ENCODE results near the gene WDR19.
A peak's percentile ranks its signal among the peaks of the same experiment; 100 is the strongest.
"Not testable (repeated sequence)": the region's sequence is repeated elsewhere in the genome, so short reads cannot be mapped to it uniquely, and the experiment has no call there.

Gene WDR19

GRCh38 chr4:39181905-39182638, at the start of gene WDR19:
Gene WDR19, plus strand, starts transcription at chr4:39182529. Its CDS starts 29 bp downstream, at chr4:39182558.
- no peak for TF ChIP-seq ZNF274 (IDR thresholded peaks at IDR 0.05; ENCODE audit: low read depth, low read length)
- H3K4me3 ChIP-seq (ENCODE audit: low read length): peak within 1 kb of the TSS; percentile 87

- TF ChIP-seq ZNF274 (IDR thresholded peaks at IDR 0.05; ENCODE audit: low read depth, low read length): no peak
- no peak overlapping the region for H3K4me3 ChIP-seq (ENCODE audit: low read length)
These were observed 48.7 kb upstream of the WDR19 start for GRCh38 chr4:39133623-39134022.

- TF ChIP-seq ZNF274 (IDR thresholded peaks at IDR 0.05; ENCODE audit: low read depth, low read length): no peak
- no peak overlapping the region; the same call in 1 of the 2 replicates for H3K4me3 ChIP-seq (ENCODE audit: low read length)
These were observed 47.5 kb upstream of the WDR19 start for GRCh38 chr4:39134683-39135306.

GRCh38 chr4:39138227-39138626, 44.1 kb upstream of the WDR19 start:
- not testable (repeated sequence) for H3K4me3 ChIP-seq (ENCODE audit: low read length)

- no peak overlapping the region for H3K4me3 ChIP-seq (ENCODE audit: low read length)
- TF ChIP-seq ZNF274 (IDR thresholded peaks at IDR 0.05; ENCODE audit: low read depth, low read length): no peak
These were observed 36.1 kb upstream of the WDR19 start for GRCh38 chr4:39146211-39146610.

GRCh38 chr4:39154009-39154408, 28.3 kb upstream of the WDR19 start:
- no peak for TF ChIP-seq ZNF274 (IDR thresholded peaks at IDR 0.05; ENCODE audit: low read depth, low read length)
- no peak overlapping the region for H3K4me3 ChIP-seq (ENCODE audit: low read length)

- H3K4me3 ChIP-seq (ENCODE audit: low read length): no peak overlapping the region
- no peak for TF ChIP-seq ZNF274 (IDR thresholded peaks at IDR 0.05; ENCODE audit: low read depth, low read length)
These were observed 24.8 kb upstream of the WDR19 start for GRCh38 chr4:39157520-39157919.

GRCh38 chr4:39166177-39166576, 16.2 kb upstream of the WDR19 start:
- no peak overlapping the region for H3K4me3 ChIP-seq (ENCODE audit: low read length)
- no peak for TF ChIP-seq ZNF274 (IDR thresholded peaks at IDR 0.05; ENCODE audit: low read depth, low read length)

- H3K4me3 ChIP-seq (ENCODE audit: low read length): no peak overlapping the region
- no peak for TF ChIP-seq ZNF274 (IDR thresholded peaks at IDR 0.05; ENCODE audit: low read depth, low read length)
These were observed 15.7 kb upstream of the WDR19 start for GRCh38 chr4:39166669-39167068.

- no peak for TF ChIP-seq ZNF274 (IDR thresholded peaks at IDR 0.05; ENCODE audit: low read depth, low read length)
- no peak overlapping the region for H3K4me3 ChIP-seq (ENCODE audit: low read length)
These were observed 12.9 kb upstream of the WDR19 start for GRCh38 chr4:39169426-39169825.

- TF ChIP-seq ZNF274 (IDR thresholded peaks at IDR 0.05; ENCODE audit: low read depth, low read length): no peak
- no peak overlapping the region for H3K4me3 ChIP-seq (ENCODE audit: low read length)
These were observed 12.0 kb upstream of the WDR19 start for GRCh38 chr4:39170301-39170700.

GRCh38 chr4:39178706-39179105, 3.6 kb upstream of the WDR19 start:
- no peak overlapping the region for H3K4me3 ChIP-seq (ENCODE audit: low read length)
- TF ChIP-seq ZNF274 (IDR thresholded peaks at IDR 0.05; ENCODE audit: low read depth, low read length): no peak

- no peak overlapping the region for H3K4me3 ChIP-seq (ENCODE audit: low read length)
- TF ChIP-seq ZNF274 (IDR thresholded peaks at IDR 0.05; ENCODE audit: low read depth, low read length): no peak
These were observed 2.6 kb upstream of the WDR19 start for GRCh38 chr4:39179681-39180080.

GRCh38 chr4:39180629-39181028, 1.7 kb upstream of the WDR19 start:
- H3K4me3 ChIP-seq (ENCODE audit: low read length): not testable (repeated sequence)

- peak overlapping the region; percentile 49; the same call in 1 of the 2 replicates for H3K4me3 ChIP-seq (ENCODE audit: low read length)
- TF ChIP-seq ZNF274 (IDR thresholded peaks at IDR 0.05; ENCODE audit: low read depth, low read length): no peak
These were observed 817 bp upstream of the WDR19 start for GRCh38 chr4:39181520-39181904.

- no peak for TF ChIP-seq ZNF274 (IDR thresholded peaks at IDR 0.05; ENCODE audit: low read depth, low read length)
- H3K4me3 ChIP-seq (ENCODE audit: low read length): no peak overlapping the region
These were observed 19.6 kb downstream of the WDR19 start for GRCh38 chr4:39201963-39202362.

All from GM08714 (cell line).